ENCODE measurements around the gene SLC9A2.

The SLC9A2 gene

GRCh38 chr2:102664471-102664909, 45.1 kb downstream of the SLC9A2 start:
- POLR2A ChIA-PET: no interaction called here
- peak; percentile 45 for DNase-seq (ENCODE audit: extremely low spot score)
- TF ChIP-seq, protein P1, sequence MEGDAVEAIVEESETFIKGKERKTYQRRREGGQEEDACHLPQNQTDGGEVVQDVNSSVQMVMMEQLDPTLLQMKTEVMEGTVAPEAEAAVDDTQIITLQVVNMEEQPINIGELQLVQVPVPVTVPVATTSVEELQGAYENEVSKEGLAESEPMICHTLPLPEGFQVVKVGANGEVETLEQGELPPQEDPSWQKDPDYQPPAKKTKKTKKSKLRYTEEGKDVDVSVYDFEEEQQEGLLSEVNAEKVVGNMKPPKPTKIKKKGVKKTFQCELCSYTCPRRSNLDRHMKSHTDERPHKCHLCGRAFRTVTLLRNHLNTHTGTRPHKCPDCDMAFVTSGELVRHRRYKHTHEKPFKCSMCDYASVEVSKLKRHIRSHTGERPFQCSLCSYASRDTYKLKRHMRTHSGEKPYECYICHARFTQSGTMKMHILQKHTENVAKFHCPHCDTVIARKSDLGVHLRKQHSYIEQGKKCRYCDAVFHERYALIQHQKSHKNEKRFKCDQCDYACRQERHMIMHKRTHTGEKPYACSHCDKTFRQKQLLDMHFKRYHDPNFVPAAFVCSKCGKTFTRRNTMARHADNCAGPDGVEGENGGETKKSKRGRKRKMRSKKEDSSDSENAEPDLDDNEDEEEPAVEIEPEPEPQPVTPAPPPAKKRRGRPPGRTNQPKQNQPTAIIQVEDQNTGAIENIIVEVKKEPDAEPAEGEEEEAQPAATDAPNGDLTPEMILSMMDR (IDR thresholded peaks at IDR 0.05; ENCODE audit: control extremely low read depth, extremely low read depth, low read depth, missing control alignments): no peak
- CTCF ChIA-PET: interaction anchor here (1.3 to 1.4 kb wide), 2 partner anchors 13 to 49 kb away, joined by 3 to 6 read pairs; no protein-coding TSS in a partner anchor

DNA sequence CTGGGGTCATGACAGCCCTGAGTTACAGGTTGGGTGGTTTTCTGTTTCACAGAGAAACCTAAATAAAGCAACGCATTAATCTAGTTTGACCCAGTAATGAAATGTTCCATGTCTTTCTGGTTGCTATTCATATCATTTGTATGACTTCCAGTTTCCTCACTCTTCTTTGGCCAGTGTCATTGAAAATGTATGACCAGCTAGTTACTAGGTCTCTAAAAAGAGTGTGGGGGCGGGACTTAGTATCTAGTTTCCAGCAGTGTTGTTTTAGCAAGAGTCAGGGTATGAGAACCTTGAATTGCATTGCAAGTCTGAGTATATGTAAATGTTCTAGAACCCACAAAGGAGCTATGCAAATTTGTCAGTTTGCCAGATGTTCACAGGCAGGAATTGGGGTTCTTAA, 47.7 kb downstream of the SLC9A2 start:
- ChIA-PET CTCF (interaction anchor here (0.9 to 1.5 kb wide), 5 partner anchors 29 to 87 kb away, joined by 3 to 9 read pairs (median 3); a partner anchor contains a TSS), POLR2A (no interaction called here)
- peak; percentile 29 for DNase-seq (ENCODE audit: extremely low spot score)
- TF ChIP-seq, protein P1 (IDR thresholded peaks at IDR 0.05; ENCODE audit: control extremely low read depth, extremely low read depth, low read depth, missing control alignments): no peak

GRCh38 chr2:102668171-102668570, 48.8 kb downstream of the SLC9A2 start:
- TF ChIP-seq, protein P1 (IDR thresholded peaks at IDR 0.05; ENCODE audit: control extremely low read depth, extremely low read depth, low read depth, missing control alignments): no peak
- ChIA-PET CTCF (no interaction called here), POLR2A (no interaction called here)
- DNase-seq (ENCODE audit: extremely low spot score): no peak

- CTCF ChIA-PET: no interaction called here
- TF ChIP-seq, protein P1 (IDR thresholded peaks at IDR 0.05; ENCODE audit: control extremely low read depth, extremely low read depth, low read depth, missing control alignments): no peak
- no peak for DNase-seq (ENCODE audit: extremely low spot score)
- POLR2A ChIA-PET: no interaction called here
Measured at GRCh38 chr2:102669401-102669800, 50.0 kb downstream of the SLC9A2 start.

DNA sequence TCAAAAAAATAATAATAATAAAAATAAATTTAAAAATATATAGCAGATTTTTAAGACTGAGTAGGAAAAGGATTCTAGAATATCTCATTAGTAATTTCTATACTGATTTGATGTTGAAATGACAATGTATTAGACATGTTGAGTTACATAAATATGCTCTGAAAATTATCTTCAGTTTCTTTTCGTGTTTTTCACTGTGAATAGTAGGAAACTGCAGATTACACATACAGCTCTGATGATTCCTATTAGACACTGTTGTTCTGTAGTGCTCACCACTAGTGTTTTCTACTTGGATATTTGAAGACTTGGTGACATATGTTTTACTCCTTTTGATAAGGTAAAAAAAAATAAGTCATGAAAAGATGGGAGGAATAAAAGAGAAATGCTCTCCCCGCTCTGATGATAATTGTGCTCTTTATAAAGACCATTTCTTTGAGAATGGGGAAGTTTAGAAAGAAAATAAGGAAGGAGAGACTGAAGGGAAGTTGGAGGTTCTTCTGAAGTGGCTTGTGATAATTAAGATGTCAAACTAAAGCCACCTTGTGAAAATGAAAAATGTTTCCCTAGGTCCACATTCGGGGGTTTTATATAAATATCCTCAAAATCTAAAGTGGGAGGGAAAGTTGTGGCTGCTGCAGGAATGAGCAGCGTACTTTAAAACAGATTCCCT, 52.9 kb downstream of the SLC9A2 start:
- POLR2A ChIA-PET: no interaction called here
- TF ChIP-seq, protein P1 (IDR thresholded peaks at IDR 0.05; ENCODE audit: control extremely low read depth, extremely low read depth, low read depth, missing control alignments): no peak
- no peak for DNase-seq (ENCODE audit: extremely low spot score)
- CTCF ChIA-PET: interaction anchor here (1.7 kb wide), 1 partner anchor 11 kb away, joined by 6 read pairs; no protein-coding TSS in a partner anchor

DNA sequence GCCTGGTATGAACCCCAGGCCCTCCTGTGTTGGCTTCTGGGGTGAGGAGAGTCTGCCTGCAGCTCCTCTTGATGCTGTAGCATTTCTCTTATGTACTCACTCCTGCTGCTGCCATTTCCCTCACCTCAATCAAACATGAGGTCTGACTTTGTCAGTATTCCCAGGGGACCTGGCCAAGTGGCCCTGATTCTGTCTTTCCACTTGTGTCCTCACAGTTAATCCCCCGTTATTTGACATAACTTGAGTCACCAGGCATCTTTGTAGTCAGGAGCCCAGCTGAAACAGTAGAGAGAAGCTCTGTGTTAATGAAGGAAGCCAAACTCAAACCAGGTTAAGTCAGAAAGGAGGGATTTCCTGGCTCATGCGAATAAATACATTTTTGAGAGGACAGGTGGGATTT, 55.0 kb downstream of the SLC9A2 start:
- no peak for DNase-seq (ENCODE audit: extremely low spot score)
- TF ChIP-seq, protein P1 (IDR thresholded peaks at IDR 0.05; ENCODE audit: control extremely low read depth, extremely low read depth, low read depth, missing control alignments): no peak
- ChIA-PET POLR2A (no interaction called here), CTCF (interaction anchor here (0.8 to 1.6 kb wide), 2 partner anchors 15 to 58 kb away, joined by 3 to 5 read pairs; no protein-coding TSS in a partner anchor)

Data from GM10248 (cell line).